Measurements from ENCODE around the gene PRDX6. TPM values are rescaled to one million over a fixed set of nuclear protein-coding genes. Genes with fewer than 3 reads are reported as not detected.

PRDX6 gene
- total RNA-seq, 2 experiments from 2014 or later: 109 to 148 TPM

GRCh38 chr1:173475564-173476196 is 1.5 kb upstream of the PRDX6 start:
- Histone ChIP-seq H3K27ac (ENCODE audit: low read depth, low read length, poor library complexity, severe bottlenecking) (no peak overlapping the region), H3K4me1 (ENCODE audit: insufficient read depth, low read length, poor library complexity, severe bottlenecking) (peaks cover 30% of the 10 kb centered on the region), H3K9me2 (ENCODE audit: insufficient read depth, low read length) (no peaks in the 10 kb centered on the region), H3K79me2 (ENCODE audit: insufficient read depth, low read depth, low read length) (peaks cover 35% of the 10 kb centered on the region), H3K36me3 (ENCODE audit: insufficient read depth, low read length) (peaks cover 46% of the 10 kb centered on the region), H3K4me3 (ENCODE audit: low read depth, low read length, poor library complexity, severe bottlenecking) (peak overlapping the region; percentile 99), H3K4me2 (ENCODE audit: low read length) (peak overlapping the region; percentile 99), H2AFZ (ENCODE audit: low read length) (peak overlapping the region; percentile 99; the same call in 1 of the 2 replicates), H4K20me1 (ENCODE audit: insufficient read depth, low read length) (peaks cover 14% of the 10 kb centered on the region; the same call in 1 of the 2 replicates), H3K9me3 (ENCODE audit: low read length) (peaks cover 11% of the 10 kb centered on the region; the same call in 1 of the 2 replicates)
- TF ChIP-seq EZH2phosphoT487 (IDR thresholded peaks at IDR 0.05; ENCODE audit: borderline replicate concordance, low read depth, low read length) (no peak), CTCF (conservative IDR thresholded peaks at IDR 0.05; ENCODE audit: low read length) (no peak)
- DNase-seq (ENCODE audit: low spot score): peak; percentile 5
- intact Hi-C loops (cut with micrococcal nuclease; ENCODE audit: unreplicated experiment): loop anchor here (2.0 to 5.0 kb wide), 2 partner anchors 45 to 392 kb away; partner anchors contain the start of genes GAS5 and ZBTB37
- CTCF ChIA-PET (ENCODE audit: unreplicated experiment): interaction anchor here (0.6 kb wide), 1 partner anchor 207 kb away, joined by 5 read pairs; no protein-coding TSS in a partner anchor
- POLR2A ChIA-PET: interaction anchor here (0.7 to 2.2 kb wide), 8 partner anchors 10 to 1760 kb away, joined by 3 to 6 read pairs (median 3); partner anchors contain the start of genes KLHL20 and ZBTB37
- BruUV-seq (replicated peaks): no TSS peak

- Histone ChIP-seq H3K36me3 (ENCODE audit: insufficient read depth, low read length) (peaks cover 46% of the 10 kb centered on the region), H3K79me2 (ENCODE audit: insufficient read depth, low read depth, low read length) (peaks cover 35% of the 10 kb centered on the region), H3K27ac (ENCODE audit: low read depth, low read length, poor library complexity, severe bottlenecking) (peak overlapping the region; percentile 63), H3K9me3 (ENCODE audit: low read length) (0 out of 2 replicates have a peak, but pooled peaks cover 7% of the 10 kb centered on the region), H3K9me2 (ENCODE audit: insufficient read depth, low read length) (no peaks in the 10 kb centered on the region), H3K4me3 (ENCODE audit: low read depth, low read length, poor library complexity, severe bottlenecking) (peak overlapping the region; percentile 99), H4K20me1 (ENCODE audit: insufficient read depth, low read length) (peaks cover 14% of the 10 kb centered on the region; the same call in 1 of the 2 replicates), H2AFZ (ENCODE audit: low read length) (peak overlapping the region; percentile 99), H3K4me1 (ENCODE audit: insufficient read depth, low read length, poor library complexity, severe bottlenecking) (peaks cover 30% of the 10 kb centered on the region), H3K4me2 (ENCODE audit: low read length) (peak overlapping the region; percentile 99)
- POLR2A ChIA-PET: interaction anchor here (0.6 to 2.2 kb wide), 10 partner anchors 9 to 1759 kb away, joined by 3 to 6 read pairs (median 3); partner anchors contain the start of genes CENPL, DARS2, KLHL20 and ZBTB37
- CTCF ChIA-PET (ENCODE audit: unreplicated experiment): interaction anchor here (0.5 kb wide), 1 partner anchor 461 kb away, joined by 6 read pairs; no protein-coding TSS in a partner anchor
- TF ChIP-seq CTCF (conservative IDR thresholded peaks at IDR 0.05; ENCODE audit: low read length) (no peak), EZH2phosphoT487 (IDR thresholded peaks at IDR 0.05; ENCODE audit: borderline replicate concordance, low read depth, low read length) (no peak)
- DNase-seq (ENCODE audit: low spot score): peak; percentile 5
- intact Hi-C loops (cut with micrococcal nuclease; ENCODE audit: unreplicated experiment): loop anchor here (2.0 to 5.0 kb wide), 2 partner anchors 45 to 391 kb away; partner anchors contain the start of genes GAS5 and ZBTB37
- BruUV-seq (replicated peaks): no TSS peak
Measured at GRCh38 chr1:173476197-173476664, 904 bp upstream of the PRDX6 start.

All from OCI-LY7 (cell line).